Measurements from ENCODE around the gene SPNS3. TPM values are rescaled to one million over a fixed set of nuclear protein-coding genes. Genes with fewer than 3 reads are reported as not detected.

SPNS3 gene
- total and polyA plus RNA-seq, 4 experiments from 2014 or later: 1.6 to 5.9 (median 3.4) TPM

DNA sequence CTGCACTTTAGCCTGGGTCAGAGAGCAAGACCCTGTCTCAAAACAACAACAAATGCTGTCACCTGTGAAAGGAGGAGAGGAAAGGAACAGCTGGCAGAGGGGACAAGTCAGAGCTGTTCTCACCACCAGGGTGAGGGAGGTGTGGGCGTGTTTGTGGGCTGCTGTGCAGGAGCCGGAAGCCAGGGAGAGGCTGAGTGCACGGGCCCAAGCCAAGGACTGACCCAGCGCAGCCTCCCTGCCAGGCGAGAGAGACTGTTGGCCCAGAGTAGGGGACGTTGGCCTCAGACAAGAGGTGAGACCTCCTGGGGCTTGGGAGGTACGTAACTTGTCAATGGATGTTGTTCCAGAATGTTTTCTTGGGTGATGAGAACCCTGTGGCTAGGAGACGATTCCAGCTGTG, 75.7 kb downstream of the SPNS3 start:
- peaks cover 13 to 33% (median 23%) of the 10 kb centered on the region in 4 donors for H3K4me1 Mint-ChIP-seq
- Histone ChIP-seq H3K27me3 (ENCODE audit: insufficient read depth, low read length) (no peaks in the 10 kb centered on the region), H3K27ac (ENCODE audit: low read depth, low read length) (no peak overlapping the region), H3K4me3 (ENCODE audit: low read length in 2 of 2) (no peak overlapping the region), H3K9me3 (ENCODE audit: control insufficient read depth in 1 of 2, low read length in 2 of 2) (no peaks in the 10 kb centered on the region), H3K4me1 (ENCODE audit: insufficient read depth, low read length) (peaks cover 16% of the 10 kb centered on the region), H3K36me3 (ENCODE audit: insufficient read depth, low read length) (no peaks in the 10 kb centered on the region)
- no peaks in the 10 kb centered on the region for H3K36me3 Mint-ChIP-seq
- peaks cover 0 to 3% of the 10 kb centered on the region in 2 donors for H3K27me3 Mint-ChIP-seq
- intact Hi-C loops (cut with micrococcal nuclease): no loop called here
- peak overlapping the region in 2 of 7 donors; percentile 57 to 59 for H3K27ac Mint-ChIP-seq
- CTCF ChIA-PET (ENCODE audit: partially characterized antibody): interaction anchor here (0.8 kb wide), 1 partner anchor 11 kb away, joined by 4 read pairs; the partner anchor contains the start of gene SPNS2
- POLR2A ChIA-PET (ENCODE audit: partially characterized antibody): interaction anchor here (1.0 kb wide), 1 partner anchor 11 kb away, joined by 3 read pairs; the partner anchor contains the start of gene SPNS2
- H3K9me3 Mint-ChIP-seq: no peaks in the 10 kb centered on the region
- peak in 3 of 5 donors; percentile 22 for DNase-seq
- peak overlapping the region in 4 of 8 donors; percentile 6 to 62 (median 44) for H3K4me3 Mint-ChIP-seq

GRCh38 chr17:4509923-4510617, 76.3 kb downstream of the SPNS3 start:
- no peak for DNase-seq
- H3K27me3 Mint-ChIP-seq: peaks cover 0 to 1% of the 10 kb centered on the region in 2 donors
- CTCF ChIA-PET (ENCODE audit: partially characterized antibody): interaction anchor here (0.8 kb wide), 1 partner anchor 12 kb away, joined by 4 read pairs; the partner anchor contains the start of gene SPNS2
- Histone ChIP-seq H3K27ac (ENCODE audit: low read depth, low read length) (no peak overlapping the region), H3K36me3 (ENCODE audit: insufficient read depth, low read length) (no peaks in the 10 kb centered on the region), H3K4me1 (ENCODE audit: insufficient read depth, low read length) (peaks cover 12% of the 10 kb centered on the region), H3K9me3 (ENCODE audit: control insufficient read depth in 1 of 2, low read length in 2 of 2) (no peaks in the 10 kb centered on the region), H3K4me3 (ENCODE audit: low read length in 2 of 2) (no peak overlapping the region), H3K27me3 (ENCODE audit: insufficient read depth, low read length) (no peaks in the 10 kb centered on the region)
- H3K27ac Mint-ChIP-seq: peak overlapping the region in 1 of 7 donors; percentile 59
- intact Hi-C loops (cut with micrococcal nuclease): no loop called here
- H3K4me1 Mint-ChIP-seq: peaks cover 10 to 30% (median 17%) of the 10 kb centered on the region in 4 donors
- H3K4me3 Mint-ChIP-seq: peak overlapping the region in 3 of 8 donors; percentile 6 to 62 (median 26)
- H3K36me3 Mint-ChIP-seq: no peaks in the 10 kb centered on the region
- POLR2A ChIA-PET (ENCODE audit: partially characterized antibody): interaction anchor here (1.0 kb wide), 1 partner anchor 11 kb away, joined by 3 read pairs; the partner anchor contains the start of gene SPNS2
- no peaks in the 10 kb centered on the region for H3K9me3 Mint-ChIP-seq

- Mint-ChIP-seq H3K4me3 (no peak overlapping the region), H3K27ac (peak overlapping the region in 1 of 7 donors; percentile 2), H3K9me3 (no peaks in the 10 kb centered on the region), H3K36me3 (no peaks in the 10 kb centered on the region), H3K4me1 (peaks cover 10 to 30% (median 16%) of the 10 kb centered on the region in 4 donors), H3K27me3 (no peaks in the 10 kb centered on the region)
- intact Hi-C loops (cut with micrococcal nuclease): no loop called here
- no peaks in the 10 kb centered on the region for H3K36me3 ChIP-seq (ENCODE audit: insufficient read depth, low read length)
- H3K4me3 ChIP-seq (ENCODE audit: low read length in 2 of 2): no peak overlapping the region
- no peak for DNase-seq
- H3K27me3 ChIP-seq (ENCODE audit: insufficient read depth, low read length): no peaks in the 10 kb centered on the region
- H3K27ac ChIP-seq (ENCODE audit: low read depth, low read length): no peak overlapping the region
- ChIA-PET POLR2A (ENCODE audit: partially characterized antibody) (no interaction called here), CTCF (ENCODE audit: partially characterized antibody) (no interaction called here)
- H3K9me3 ChIP-seq (ENCODE audit: control insufficient read depth in 1 of 2, low read length in 2 of 2): no peaks in the 10 kb centered on the region
- peaks cover 12% of the 10 kb centered on the region for H3K4me1 ChIP-seq (ENCODE audit: insufficient read depth, low read length)
These were observed 76.8 kb downstream of the SPNS3 start for GRCh38 chr17:4510618-4510941.

- Mint-ChIP-seq H3K36me3 (no peaks in the 10 kb centered on the region), H3K27me3 (no peaks in the 10 kb centered on the region), H3K9me3 (no peaks in the 10 kb centered on the region), H3K4me3 (no peak overlapping the region), H3K27ac (peak overlapping the region in 4 of 7 donors; percentile 62 to 77 (median 70)), H3K4me1 (peaks cover 10 to 30% (median 16%) of the 10 kb centered on the region in 4 donors)
- Histone ChIP-seq H3K4me1 (ENCODE audit: insufficient read depth, low read length) (peaks cover 12% of the 10 kb centered on the region), H3K4me3 (ENCODE audit: low read length in 2 of 2) (no peak overlapping the region), H3K27me3 (ENCODE audit: insufficient read depth, low read length) (no peaks in the 10 kb centered on the region), H3K36me3 (ENCODE audit: insufficient read depth, low read length) (no peaks in the 10 kb centered on the region), H3K9me3 (ENCODE audit: control insufficient read depth in 1 of 2, low read length in 2 of 2) (no peaks in the 10 kb centered on the region), H3K27ac (ENCODE audit: low read depth, low read length) (no peak overlapping the region)
- ChIA-PET POLR2A (ENCODE audit: partially characterized antibody) (no interaction called here), CTCF (ENCODE audit: partially characterized antibody) (no interaction called here)
- no peak for DNase-seq
- intact Hi-C loops (cut with micrococcal nuclease): no loop called here
These were observed 77.6 kb downstream of the SPNS3 start for GRCh38 chr17:4511199-4511932.

DNA sequence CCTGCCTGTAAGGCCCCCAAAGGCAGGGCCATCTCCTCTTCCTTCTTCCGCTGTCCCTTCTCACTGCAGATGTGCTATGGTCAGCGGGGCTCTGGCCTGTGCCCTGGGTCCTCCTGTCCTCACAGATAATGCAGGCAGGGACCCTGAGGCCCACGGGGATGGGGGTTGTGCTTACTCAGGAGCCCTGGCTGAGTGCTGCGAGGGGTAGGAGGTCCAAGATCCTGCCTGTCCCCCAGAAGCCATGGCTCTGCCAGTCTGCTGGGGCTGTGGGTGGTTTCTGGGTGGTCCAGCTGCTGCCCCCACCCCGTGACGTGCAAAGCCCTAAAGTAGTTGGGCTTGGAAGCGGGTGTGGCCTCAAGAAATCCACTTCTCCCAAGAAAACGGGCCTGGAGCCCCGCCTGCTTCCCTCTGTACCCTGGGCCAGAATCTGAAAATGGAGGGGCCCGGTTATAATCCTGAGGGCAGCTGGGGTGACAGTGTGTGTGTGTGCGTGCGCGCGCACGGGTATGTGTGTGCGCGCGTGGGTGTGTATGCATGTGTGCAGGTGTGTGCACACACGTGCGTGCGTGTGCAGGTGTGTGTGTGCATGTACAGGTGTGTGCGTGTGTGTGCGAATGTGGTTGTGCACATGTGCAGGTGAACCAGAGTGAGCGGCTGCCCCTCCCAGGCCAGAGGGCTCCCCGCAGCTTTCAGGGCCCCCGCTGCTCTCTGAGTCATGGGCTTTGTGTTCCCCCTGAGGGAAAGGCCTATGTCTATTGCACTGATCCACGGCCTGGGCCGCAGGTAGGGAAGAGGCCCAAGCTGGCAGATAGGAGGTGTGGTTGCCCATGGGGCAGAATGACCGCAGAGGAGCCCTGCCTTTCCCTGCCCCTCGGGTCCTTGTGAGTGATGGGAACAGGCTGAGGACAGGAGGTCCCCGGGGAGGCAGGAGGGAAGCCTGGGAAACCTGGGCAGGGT, 78.7 kb downstream of the SPNS3 start:
- DNase-seq: no peak
- Histone ChIP-seq H3K4me1 (ENCODE audit: insufficient read depth, low read length) (peaks cover 12% of the 10 kb centered on the region), H3K27ac (ENCODE audit: low read depth, low read length) (no peak overlapping the region), H3K27me3 (ENCODE audit: insufficient read depth, low read length) (no peaks in the 10 kb centered on the region), H3K36me3 (ENCODE audit: insufficient read depth, low read length) (no peaks in the 10 kb centered on the region), H3K9me3 (ENCODE audit: control insufficient read depth in 1 of 2, low read length in 2 of 2) (no peaks in the 10 kb centered on the region), H3K4me3 (ENCODE audit: low read length in 2 of 2) (no peak overlapping the region)
- no peaks in the 10 kb centered on the region for H3K36me3 Mint-ChIP-seq
- ChIA-PET POLR2A (ENCODE audit: partially characterized antibody) (no interaction called here), CTCF (ENCODE audit: partially characterized antibody) (no interaction called here)
- H3K4me3 Mint-ChIP-seq: no peak overlapping the region
- no peaks in the 10 kb centered on the region for H3K9me3 Mint-ChIP-seq
- H3K27ac Mint-ChIP-seq: no peak overlapping the region
- intact Hi-C loops (cut with micrococcal nuclease): no loop called here
- no peaks in the 10 kb centered on the region for H3K27me3 Mint-ChIP-seq
- H3K4me1 Mint-ChIP-seq: peaks cover 10 to 28% (median 16%) of the 10 kb centered on the region in 4 donors

DNA sequence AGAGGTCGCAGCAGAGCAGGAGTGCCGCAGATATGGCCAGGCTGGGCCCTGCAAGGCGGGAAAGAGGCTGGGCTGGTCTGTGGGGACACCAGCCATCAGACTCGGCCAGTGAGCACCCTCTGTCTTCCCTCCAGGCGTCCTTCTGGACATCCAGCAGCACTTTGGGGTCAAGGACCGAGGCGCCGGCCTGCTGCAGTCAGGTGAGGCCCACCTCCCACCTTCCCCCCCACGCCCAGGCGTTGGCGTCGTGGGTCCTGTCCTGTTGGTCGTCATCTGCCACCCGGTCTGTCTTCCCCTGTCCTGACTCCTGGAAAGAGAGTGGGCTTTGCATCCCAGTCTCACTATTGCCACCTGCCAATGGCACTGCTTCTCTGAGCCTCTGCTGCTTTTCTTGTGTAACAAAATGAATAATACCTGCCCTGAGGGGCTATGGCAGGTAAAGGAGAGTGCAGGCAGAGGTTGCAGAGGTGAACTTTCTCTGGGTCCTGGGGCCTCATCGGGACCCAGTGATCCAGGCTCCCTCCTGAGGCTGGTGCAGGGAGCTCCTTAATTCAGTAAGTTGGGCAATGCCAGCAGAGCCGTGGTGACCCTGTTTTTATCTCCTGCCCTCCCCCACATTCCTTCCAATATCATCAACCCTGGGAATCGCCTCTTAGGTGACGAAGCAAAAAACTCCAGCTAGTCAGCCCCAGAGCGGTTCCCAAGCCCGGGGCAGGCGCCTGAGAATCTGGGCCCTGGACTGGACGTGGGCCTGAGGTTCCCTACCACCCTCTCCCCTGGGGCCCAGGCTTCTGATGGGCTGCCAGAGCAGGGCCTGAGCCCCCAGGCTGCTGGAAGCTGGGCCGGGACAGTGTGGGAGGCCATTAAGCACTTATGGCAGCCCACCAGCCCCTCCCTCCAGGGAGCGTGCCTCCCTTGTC, 79.6 kb downstream of the SPNS3 start:
- POLR2A ChIA-PET (ENCODE audit: partially characterized antibody): no interaction called here
- CTCF ChIA-PET (ENCODE audit: partially characterized antibody): no interaction called here

More for the DNA sequence above, 79.6 kb downstream of the SPNS3 start:
- H3K9me3 ChIP-seq (ENCODE audit: control insufficient read depth in 1 of 2, low read length in 2 of 2): no peaks in the 10 kb centered on the region
- H3K27ac Mint-ChIP-seq: peak overlapping the region in 1 of 7 donors; percentile 57
- no peaks in the 10 kb centered on the region for H3K27me3 Mint-ChIP-seq
- H3K27me3 ChIP-seq (ENCODE audit: insufficient read depth, low read length): no peaks in the 10 kb centered on the region
- peaks cover 10 to 22% (median 16%) of the 10 kb centered on the region in 4 donors for H3K4me1 Mint-ChIP-seq
- intact Hi-C loops (cut with micrococcal nuclease): no loop called here
- no peaks in the 10 kb centered on the region for H3K36me3 Mint-ChIP-seq
- H3K27ac ChIP-seq (ENCODE audit: low read depth, low read length): no peak overlapping the region
- no peaks in the 10 kb centered on the region for H3K36me3 ChIP-seq (ENCODE audit: insufficient read depth, low read length)
- H3K4me1 ChIP-seq (ENCODE audit: insufficient read depth, low read length): peaks cover 12% of the 10 kb centered on the region
- H3K4me3 ChIP-seq (ENCODE audit: low read length in 2 of 2): no peak overlapping the region
- no peak overlapping the region for H3K4me3 Mint-ChIP-seq
- H3K9me3 Mint-ChIP-seq: no peaks in the 10 kb centered on the region
- no peak for DNase-seq

Measured in CD4-positive, alpha-beta memory T cell (primary cell).